Breast epithelium (tissue), 3 donors: ENCODE measurements around the gene UBE2H.

ENCODE experiments used
- CTCF ChIP-seq, 3 donors: fragments of 450-650 bp; IDR thresholded peaks; one replicate each; pipeline ENCODE4 v1.5.1; 2016 to 2017; ENCODE audit warnings: antibody characterized with exemption in 3 of 3, mild to moderate bottlenecking in 3 of 3, moderate library complexity in 3 of 3
- POLR2AphosphoS5 ChIP-seq, 3 donors: sonication (generic); formaldehyde crosslinking; IDR thresholded peaks; one replicate each; pipeline ENCODE4 v1.6.1; 2017; ENCODE audit warnings: antibody characterized with exemption in 3 of 3

DNA sequence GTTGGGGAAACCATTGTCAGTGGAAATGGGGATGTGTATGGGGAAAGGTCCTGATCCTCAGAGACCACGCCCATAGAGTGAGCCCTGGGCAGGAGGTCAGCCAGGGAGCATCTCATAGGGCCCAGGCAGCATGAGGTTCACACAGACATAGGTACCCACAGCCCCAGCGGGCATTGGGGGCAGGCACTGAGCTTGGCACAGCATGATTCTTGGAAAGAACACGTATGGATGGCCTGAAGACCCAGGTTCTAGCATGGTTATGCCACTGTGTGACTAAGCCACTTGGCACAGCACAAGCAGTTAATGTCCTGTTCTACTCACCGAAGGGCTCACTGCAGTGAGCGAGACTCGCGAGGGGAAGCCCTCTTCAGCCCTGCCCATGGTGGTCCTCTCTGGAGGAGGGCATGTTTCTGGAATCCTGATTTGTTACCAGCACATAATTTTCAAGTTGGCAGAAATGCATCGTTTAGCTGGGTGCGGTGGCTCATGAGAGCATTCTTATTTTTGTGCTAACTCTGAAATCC, 125.2 kb downstream of the UBE2H start:
- TF ChIP-seq CTCF (IDR thresholded peaks at IDR 0.05) = no peak
- no peak for TF ChIP-seq POLR2AphosphoS5 (IDR thresholded peaks at IDR 0.05)
